ENCODE results near the gene C8G. TPM values are rescaled to one million over a fixed set of nuclear protein-coding genes. Genes with fewer than 3 reads are reported as not detected.

C8G gene
- total RNA-seq, 1 donor from 2014 or later, result not detected

- Histone ChIP-seq H3K27me3 (no peaks in the 10 kb centered on the region), H3K27ac (no peak overlapping the region), H3K4me3 (no peak overlapping the region), H3K4me1 (no peaks in the 10 kb centered on the region), H3K36me3 (peaks cover 0 to 25% of the 10 kb centered on the region in 2 donors), H3K9me3 (no peaks in the 10 kb centered on the region)
- intact Hi-C loops (cut with DNase I), result no loop called here
- DNase-seq (ENCODE audit: extremely low spot score in 2 of 2), result no peak
- TF ChIP-seq CTCF (IDR thresholded peaks at IDR 0.05), result no peak
- no peak for TF ChIP-seq POLR2A (IDR thresholded peaks at IDR 0.05)
- no peak for TF ChIP-seq POLR2AphosphoS5 (IDR thresholded peaks at IDR 0.05; ENCODE audit: insufficient read depth in 1 of 2, low read depth in 1 of 2)
Measured at GRCh38 chr9:136910901-136911245, 34.2 kb upstream of the C8G start.

GRCh38 chr9:136913701-136914438, 31.2 kb upstream of the C8G start:
- no peak for TF ChIP-seq CTCF (IDR thresholded peaks at IDR 0.05)
- no peak for TF ChIP-seq POLR2A (IDR thresholded peaks at IDR 0.05)
- TF ChIP-seq POLR2AphosphoS5 (IDR thresholded peaks at IDR 0.05; ENCODE audit: insufficient read depth in 1 of 2, low read depth in 1 of 2), result no peak
- Histone ChIP-seq H3K27ac (no peak overlapping the region), H3K36me3 (peaks cover 0 to 26% of the 10 kb centered on the region in 2 donors), H3K9me3 (no peaks in the 10 kb centered on the region), H3K27me3 (no peaks in the 10 kb centered on the region), H3K4me1 (no peaks in the 10 kb centered on the region), H3K4me3 (no peak overlapping the region)
- intact Hi-C loops (cut with DNase I), result no loop called here
- no peak for DNase-seq (ENCODE audit: extremely low spot score in 2 of 2)

- TF ChIP-seq POLR2A (IDR thresholded peaks at IDR 0.05), result no peak
- no peak for TF ChIP-seq POLR2AphosphoS5 (IDR thresholded peaks at IDR 0.05; ENCODE audit: insufficient read depth in 1 of 2, low read depth in 1 of 2)
- no peak for TF ChIP-seq CTCF (IDR thresholded peaks at IDR 0.05)
- H3K36me3 ChIP-seq, result peaks cover 0 to 29% of the 10 kb centered on the region in 2 donors
- no peaks in the 10 kb centered on the region for H3K27me3 ChIP-seq
- no peak overlapping the region for H3K27ac ChIP-seq
- intact Hi-C loops (cut with DNase I), result no loop called here
- no peak for DNase-seq (ENCODE audit: extremely low spot score in 2 of 2)
- H3K9me3 ChIP-seq, result no peaks in the 10 kb centered on the region
- no peaks in the 10 kb centered on the region for H3K4me1 ChIP-seq
- H3K4me3 ChIP-seq, result no peak overlapping the region
Measured at GRCh38 chr9:136915632-136916329, 29.3 kb upstream of the C8G start.

- no peak overlapping the region for H3K4me3 ChIP-seq
Measured at GRCh38 chr9:136916330-136917184, 28.5 kb upstream of the C8G start.

More at GRCh38 chr9:136916330-136917184, 28.5 kb upstream of the C8G start:
- DNase-seq (ENCODE audit: extremely low spot score in 2 of 2), result no peak
- no peaks in the 10 kb centered on the region for H3K4me1 ChIP-seq
- intact Hi-C loops (cut with DNase I), result no loop called here
- no peaks in the 10 kb centered on the region for H3K9me3 ChIP-seq
- H3K36me3 ChIP-seq, result peaks cover 0 to 35% of the 10 kb centered on the region in 2 donors
- TF ChIP-seq CTCF (IDR thresholded peaks at IDR 0.05) (no peak), POLR2A (IDR thresholded peaks at IDR 0.05) (no peak), POLR2AphosphoS5 (IDR thresholded peaks at IDR 0.05; ENCODE audit: insufficient read depth in 1 of 2, low read depth in 1 of 2) (no peak)
- H3K27me3 ChIP-seq, result no peaks in the 10 kb centered on the region
- H3K27ac ChIP-seq, result no peak overlapping the region

Measured in vagina (tissue), 2 donors.